GM18867 (cell line): ENCODE data around the gene JAGN1.
"Not testable (repeated sequence)": the region's sequence is repeated elsewhere in the genome, so short reads cannot be mapped to it uniquely, and the experiment has no call there.

ENCODE experiments used
- ATAC-seq: cut with Tn5 transposase; IDR thresholded peaks from one replicate; pipeline ENCODE4 v1.9.1; 2021; ENCODE audit warnings: mild to moderate bottlenecking, moderate library complexity; ENCODE audit not compliant: unreplicated experiment

JAGN1 gene

DNA sequence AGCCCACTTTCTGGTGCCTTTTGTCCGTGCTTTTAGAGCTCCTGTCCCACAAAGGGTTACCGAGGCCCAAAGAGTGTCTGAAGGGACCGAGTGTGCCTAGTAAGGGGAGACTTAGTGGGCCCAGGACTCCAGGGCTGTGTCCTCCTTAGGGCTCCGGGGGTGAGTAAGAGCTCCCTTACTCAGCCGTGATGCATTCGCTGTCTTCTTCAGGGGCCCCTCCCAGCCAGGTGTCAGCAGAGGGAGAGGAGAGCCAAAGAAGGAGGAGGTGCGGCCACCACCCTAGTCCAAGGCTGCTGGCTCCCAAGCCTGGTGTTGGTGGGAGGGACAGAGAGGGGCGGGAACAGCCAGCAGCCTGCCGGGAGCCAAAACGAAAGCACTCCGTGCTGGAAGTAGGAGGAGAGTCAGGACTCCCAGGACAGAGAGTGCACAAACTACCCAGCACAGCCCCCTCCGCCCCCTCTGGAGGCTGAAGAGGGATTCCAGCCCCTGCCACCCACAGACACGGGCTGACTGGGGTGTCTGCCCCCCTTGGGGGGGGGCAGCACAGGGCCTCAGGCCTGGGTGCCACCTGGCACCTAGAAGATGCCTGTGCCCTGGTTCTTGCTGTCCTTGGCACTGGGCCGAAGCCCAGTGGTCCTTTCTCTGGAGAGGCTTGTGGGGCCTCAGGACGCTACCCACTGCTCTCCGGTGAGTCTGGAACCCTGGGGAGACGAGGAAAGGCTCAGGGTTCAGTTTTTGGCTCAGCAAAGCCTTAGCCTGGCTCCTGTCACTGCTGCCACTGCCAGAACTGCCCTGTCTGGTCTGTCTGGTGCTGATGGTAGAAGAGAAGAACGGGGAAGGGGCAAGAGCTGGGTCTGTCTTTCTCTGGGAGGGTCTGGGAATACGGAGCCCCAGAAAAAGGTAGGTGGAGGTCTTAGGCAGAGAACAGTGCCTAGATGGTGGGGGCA lies 26.6 kb downstream of the JAGN1 start, which contains the start of gene IL17RC:
Gene IL17RC (plus strand): TSS at position 365 of the 947 bp plus-strand sequence. CDS start 218 bp downstream, at position 583.
- ATAC-seq, result no peak

DNA sequence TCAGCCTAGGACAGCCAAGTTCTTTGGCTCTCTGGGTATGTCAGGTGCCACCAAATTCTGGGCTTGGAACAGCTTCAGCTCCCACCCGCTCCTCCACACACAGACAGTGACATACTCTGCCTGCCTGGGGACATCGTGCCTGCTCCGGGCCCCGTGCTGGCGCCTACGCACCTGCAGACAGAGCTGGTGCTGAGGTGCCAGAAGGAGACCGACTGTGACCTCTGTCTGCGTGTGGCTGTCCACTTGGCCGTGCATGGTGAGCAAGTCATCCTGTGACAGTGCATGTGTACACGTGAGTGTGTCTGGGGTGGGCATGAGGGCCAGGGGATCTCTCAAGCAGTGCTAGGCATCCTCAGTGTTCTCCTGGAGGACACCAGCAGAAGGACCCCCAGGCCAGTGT lies 27.4 kb downstream of the JAGN1 start:
- no peak for ATAC-seq

- ATAC-seq, result no peak
These were observed 28.0 kb downstream of the JAGN1 start for GRCh38 chr3:9918261-9919038.

DNA sequence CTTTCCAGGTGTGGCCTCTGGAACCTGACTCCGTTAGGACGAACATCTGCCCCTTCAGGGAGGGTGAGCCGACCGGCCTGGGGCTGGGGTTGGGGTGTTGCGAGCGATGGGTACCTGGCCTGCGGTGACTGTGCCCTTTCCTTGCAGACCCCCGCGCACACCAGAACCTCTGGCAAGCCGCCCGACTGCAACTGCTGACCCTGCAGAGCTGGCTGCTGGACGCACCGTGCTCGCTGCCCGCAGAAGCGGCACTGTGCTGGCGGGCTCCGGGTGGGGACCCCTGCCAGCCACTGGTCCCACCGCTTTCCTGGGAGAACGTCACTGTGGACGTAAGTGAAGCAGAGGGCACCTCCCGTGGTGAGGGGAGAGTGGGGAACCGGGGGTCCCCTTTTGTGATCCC lies 37.7 kb downstream of the JAGN1 start:
- ATAC-seq, result no peak

DNA sequence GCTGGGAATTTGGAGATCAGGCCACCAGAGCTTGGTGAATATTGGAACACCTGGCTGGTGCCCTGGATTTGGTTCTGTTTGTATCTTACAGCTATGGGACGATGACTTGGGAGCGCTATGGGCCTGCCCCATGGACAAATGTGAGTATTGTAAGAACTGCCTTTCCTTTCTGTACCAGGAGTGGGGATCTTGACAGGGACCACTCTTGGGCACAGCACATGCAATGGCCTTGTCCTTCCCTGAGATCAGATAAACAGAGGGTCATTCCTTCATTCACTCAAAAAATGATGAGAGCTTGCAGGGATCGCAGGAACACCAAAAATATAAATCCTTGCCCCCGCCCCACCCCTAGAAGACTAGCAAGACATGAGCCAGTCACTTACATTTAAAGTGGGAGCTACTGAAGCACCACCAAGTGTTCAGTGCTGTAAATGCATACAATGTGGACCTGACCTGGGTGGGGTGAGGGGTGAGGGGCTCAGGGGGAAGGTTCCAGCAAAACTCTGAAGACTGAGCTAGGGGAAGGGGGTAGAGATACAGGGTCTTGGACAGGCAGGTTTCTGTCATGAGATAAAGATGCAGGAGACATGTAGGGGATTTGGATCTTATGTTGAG lies 40.5 kb downstream of the JAGN1 start:
- no peak for ATAC-seq

DNA sequence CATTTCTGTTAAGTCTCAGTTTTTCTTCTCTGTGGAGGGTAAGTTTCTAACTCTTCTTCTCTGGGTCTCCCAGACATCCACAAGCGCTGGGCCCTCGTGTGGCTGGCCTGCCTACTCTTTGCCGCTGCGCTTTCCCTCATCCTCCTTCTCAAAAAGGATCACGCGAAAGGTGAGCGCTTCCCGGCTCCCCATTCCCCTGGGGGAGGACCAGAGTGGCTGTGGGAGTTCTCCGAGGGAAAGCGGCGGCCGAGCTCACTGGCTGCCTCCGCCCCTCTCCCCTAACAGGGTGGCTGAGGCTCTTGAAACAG lies 42.1 kb downstream of the JAGN1 start:
- ATAC-seq, result no peak

DNA sequence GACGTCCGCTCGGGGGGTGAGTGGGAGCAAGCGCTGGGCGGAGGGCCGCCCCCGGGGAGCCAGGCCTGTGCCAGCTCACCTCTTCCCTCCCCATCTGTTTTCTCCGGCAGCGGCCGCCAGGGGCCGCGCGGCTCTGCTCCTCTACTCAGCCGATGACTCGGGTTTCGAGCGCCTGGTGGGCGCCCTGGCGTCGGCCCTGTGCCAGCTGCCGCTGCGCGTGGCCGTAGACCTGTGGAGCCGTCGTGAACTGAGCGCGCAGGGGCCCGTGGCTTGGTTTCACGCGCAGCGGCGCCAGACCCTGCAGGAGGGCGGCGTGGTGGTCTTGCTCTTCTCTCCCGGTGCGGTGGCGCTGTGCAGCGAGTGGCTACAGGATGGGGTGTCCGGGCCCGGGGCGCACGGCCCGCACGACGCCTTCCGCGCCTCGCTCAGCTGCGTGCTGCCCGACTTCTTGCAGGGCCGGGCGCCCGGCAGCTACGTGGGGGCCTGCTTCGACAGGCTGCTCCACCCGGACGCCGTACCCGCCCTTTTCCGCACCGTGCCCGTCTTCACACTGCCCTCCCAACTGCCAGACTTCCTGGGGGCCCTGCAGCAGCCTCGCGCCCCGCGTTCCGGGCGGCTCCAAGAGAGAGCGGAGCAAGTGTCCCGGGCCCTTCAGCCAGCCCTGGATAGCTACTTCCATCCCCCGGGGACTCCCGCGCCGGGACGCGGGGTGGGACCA lies 42.6 kb downstream of the JAGN1 start:
- ATAC-seq, result peak; percentile 70

DNA sequence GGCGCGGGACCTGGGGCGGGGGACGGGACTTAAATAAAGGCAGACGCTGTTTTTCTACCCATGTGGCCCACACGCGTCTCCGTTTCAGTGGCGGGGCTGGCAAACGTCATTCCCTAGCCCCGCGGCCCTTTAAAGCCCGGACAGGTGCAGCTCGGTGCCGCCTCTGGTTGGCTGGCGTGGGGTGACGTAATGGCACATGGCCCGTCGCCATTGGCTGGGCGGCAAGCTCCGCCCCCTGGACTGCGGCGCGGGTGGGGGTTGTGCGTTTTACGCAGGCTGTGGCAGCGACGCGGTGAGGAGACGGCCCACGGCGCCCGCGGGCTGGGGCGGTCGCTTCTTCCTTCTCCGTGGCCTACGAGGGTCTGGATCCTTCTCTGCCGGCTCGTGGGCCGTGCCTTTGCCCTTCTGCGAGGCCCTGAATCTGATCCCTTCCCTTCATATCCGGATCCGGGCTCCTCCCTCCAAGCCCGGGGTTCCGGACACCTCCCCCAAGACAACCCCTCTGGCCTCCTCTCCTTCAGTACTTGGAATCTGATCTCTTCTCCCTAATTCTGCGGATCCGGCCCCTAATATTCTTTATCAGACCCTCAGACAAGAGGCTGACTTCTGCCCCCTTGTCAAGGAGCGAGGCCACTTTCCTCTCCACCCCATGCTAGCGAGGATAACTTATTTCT lies 43.3 kb downstream of the JAGN1 start, which contains the start of gene CRELD1:
Gene CRELD1 (plus strand): TSS at position 274 of the 674 bp plus-strand sequence. CDS start 605 bp downstream, outside the sequence.
- peak; percentile 85 for ATAC-seq

DNA sequence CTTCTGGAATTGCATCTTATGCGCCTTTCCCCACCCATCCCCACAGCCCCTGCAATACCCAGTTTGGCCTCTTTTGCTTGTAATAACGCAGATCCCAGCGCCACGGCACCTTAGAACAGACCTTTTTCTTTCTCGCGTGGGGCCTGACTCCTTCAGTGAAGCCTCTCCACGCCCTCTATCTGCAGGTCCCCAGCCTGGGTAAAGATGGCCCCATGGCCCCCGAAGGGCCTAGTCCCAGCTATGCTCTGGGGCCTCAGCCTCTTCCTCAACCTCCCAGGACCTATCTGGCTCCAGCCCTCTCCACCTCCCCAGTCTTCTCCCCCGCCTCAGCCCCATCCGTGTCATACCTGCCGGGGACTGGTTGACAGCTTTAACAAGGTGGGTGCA lies 43.8 kb downstream of the JAGN1 start:
- ATAC-seq, result no peak

DNA sequence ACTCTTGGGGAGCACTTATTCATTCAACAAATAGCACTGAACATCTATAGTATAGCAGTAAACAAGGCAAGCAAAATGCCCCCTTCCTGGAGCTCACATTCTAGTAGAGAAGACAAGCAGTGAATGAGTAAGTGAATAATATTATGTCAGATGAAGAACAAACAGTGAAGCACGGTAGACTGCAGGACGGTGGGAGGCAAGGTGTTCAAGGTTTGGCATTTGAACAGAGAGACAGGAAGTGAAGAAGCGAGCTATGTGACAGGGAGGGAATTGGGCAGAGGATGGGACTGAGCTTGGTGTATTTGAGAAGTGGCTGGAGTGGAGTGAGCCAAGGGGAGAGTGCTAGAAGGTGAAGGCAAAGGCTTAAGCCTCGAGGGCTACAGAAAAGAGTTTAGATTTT lies 44.6 kb downstream of the JAGN1 start:
- no peak for ATAC-seq

DNA sequence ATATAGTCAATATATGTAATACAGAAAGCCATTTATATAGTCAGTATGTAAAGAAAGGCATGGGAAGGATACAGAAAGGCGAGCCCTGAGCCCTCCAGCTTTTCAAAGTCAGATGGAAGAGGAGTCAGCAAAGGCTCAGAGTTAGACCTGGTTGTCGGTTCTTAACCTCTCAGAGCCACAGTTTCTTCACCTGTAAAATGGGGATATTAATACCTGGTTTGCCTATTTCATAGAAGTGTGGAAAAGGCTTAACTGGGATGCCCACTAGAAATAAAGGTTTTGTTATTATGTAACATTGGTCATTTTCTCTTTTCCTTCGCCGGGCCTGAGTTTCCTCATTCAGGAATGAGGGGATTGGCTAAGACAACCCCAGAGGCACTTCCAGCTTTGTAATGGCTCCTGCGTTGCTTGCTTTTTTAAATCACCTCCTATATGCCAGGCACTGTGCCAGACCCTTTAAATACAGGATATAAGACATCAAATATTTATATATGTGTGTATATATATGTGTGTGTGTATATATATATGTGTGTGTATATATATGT lies 45.6 kb downstream of the JAGN1 start:
- ATAC-seq, result no peak

- ATAC-seq, result no peak
These were observed 47.3 kb downstream of the JAGN1 start for GRCh38 chr3:9937486-9938238.

- ATAC-seq, result no peak
These were observed 48.6 kb downstream of the JAGN1 start for GRCh38 chr3:9938966-9939365.

DNA sequence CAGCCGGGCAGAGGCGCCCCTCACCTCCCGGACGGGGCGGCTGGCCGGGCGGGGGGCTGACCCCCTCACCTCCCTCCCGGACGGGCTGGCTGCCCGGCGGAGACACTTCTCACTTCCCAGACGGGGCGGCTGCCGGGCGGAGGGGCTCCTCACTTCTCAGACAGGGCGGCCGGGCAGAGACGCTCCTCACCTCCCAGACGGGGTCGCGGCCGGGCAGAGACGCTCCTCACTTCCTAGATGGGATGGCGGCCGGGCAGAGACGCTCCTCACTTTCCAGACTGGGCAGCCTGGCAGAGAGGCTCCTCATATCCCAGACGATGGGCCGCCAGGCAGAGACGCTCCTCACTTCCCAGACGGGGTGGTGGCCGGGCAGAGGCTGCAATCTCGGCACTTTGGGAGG lies 49.5 kb downstream of the JAGN1 start:
- ATAC-seq, result not testable (repeated sequence)

DNA sequence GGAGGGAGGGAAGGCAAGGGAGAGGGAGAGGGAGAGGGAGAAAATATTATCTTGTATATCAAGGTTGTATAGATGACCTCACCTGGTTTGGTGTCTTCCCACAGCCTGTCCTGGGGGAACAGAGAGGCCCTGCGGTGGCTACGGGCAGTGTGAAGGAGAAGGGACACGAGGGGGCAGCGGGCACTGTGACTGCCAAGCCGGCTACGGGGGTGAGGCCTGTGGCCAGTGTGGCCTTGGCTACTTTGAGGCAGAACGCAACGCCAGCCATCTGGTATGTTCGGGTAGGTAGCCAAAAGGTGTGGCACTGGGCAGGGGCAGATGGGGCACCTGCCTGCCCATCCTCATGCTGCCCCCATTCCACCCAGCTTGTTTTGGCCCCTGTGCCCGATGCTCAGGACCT lies 50.3 kb downstream of the JAGN1 start:
- no peak for ATAC-seq

DNA sequence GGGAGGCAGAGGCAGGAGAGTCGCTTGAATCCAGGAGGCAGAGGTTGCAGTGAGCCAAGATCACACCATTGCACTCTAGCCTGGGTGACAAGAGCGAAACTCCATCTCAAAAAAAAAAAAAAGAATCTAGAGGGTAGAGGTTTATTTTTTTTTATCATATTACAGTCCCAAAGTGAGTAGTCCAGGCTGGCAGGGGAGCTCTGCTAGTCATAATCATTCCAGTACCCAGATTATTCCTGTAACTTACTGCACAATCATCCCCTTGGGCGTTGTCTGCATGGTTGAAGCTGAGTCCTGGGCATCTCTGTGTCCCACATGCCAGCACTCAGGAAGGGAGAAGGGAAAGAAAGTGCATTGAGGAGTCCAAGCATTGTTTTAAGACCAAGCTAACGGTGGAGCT lies 51.8 kb downstream of the JAGN1 start:
- ATAC-seq, result no peak

DNA sequence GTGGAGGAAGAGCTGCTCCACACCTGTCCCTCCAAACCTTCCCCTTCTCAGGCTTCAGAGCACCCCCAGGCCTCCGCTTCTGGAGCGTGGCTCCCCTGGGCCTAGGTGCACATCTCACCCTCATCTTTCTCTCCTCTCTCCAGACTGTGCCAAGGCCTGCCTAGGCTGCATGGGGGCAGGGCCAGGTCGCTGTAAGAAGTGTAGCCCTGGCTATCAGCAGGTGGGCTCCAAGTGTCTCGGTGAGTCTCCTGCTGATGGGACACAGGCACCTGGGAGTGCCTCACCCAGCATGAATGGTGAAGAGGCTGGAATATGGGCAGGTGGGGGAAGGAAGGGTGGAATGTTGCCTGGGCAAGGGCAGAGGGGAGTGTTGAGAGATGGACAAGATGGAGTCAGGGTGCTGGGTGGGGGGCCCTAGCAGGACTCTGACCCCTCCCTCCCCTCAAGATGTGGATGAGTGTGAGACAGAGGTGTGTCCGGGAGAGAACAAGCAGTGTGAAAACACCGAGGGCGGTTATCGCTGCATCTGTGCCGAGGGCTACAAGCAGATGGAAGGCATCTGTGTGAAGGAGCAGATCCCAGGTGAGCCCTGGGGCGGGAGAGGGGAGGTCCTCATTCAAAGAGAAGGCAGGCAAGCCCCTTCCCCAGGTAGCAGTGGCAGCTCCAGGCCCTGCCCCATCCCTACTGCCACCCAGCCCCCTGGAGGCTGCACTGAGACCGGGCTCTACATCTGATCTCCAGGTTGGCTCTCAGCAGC lies 52.7 kb downstream of the JAGN1 start:
- ATAC-seq, result no peak
